SK-N-SH (cell line): Measurements from ENCODE around the gene EPB41L3. TPM values are rescaled to one million over a fixed set of nuclear protein-coding genes. Genes with fewer than 3 reads are reported as not detected.

Source experiments
- CTCF ChIA-PET: fragments of 300-600, 350-600 bp; formaldehyde crosslinking; extraction: SDS; loops from one replicate; lab custom pipeline; 2021; lab: Yijun Ruan, JAX
- POLR2A ChIA-PET: fragments of 350-600 bp; sonication (Branson Sonifier 250); formaldehyde crosslinking; extraction: SDS; loops from one replicate; lab custom pipeline; 2020; ENCODE audit warnings: antibody characterized with exemption, inconsistent platforms; lab: Yijun Ruan, JAX
- DNase-seq: peaks from one replicate; pipeline ENCODE4 v3.0.0; 2012
- H2AFZ ChIP-seq: fragments of 200-600 bp; sonication (generic); 2 replicates; pipeline ENCODE4 v1.8.1; 2016; ENCODE audit warnings: antibody characterized with exemption, mild to moderate bottlenecking, low read depth
- H3F3A ChIP-seq: fragments of 200-600 bp; sonication (generic); replicated peaks from 2 replicates; pipeline ENCODE3; 2016; ENCODE audit warnings: antibody characterized with exemption, mild to moderate bottlenecking; ENCODE audit not compliant: insufficient read depth
- H3K27ac ChIP-seq, 2 experiments: fragments of 200-500 bp in 1 of 2; fragments of 200-600 bp in 1 of 2; sonication (Bioruptor generic) in 1 of 2; sonication (generic), shearing (Covaris generic) in 1 of 2; 2 replicates each; pipeline versions ENCODE4 v1.5.1 to v1.6.1; 2014 to 2016; ENCODE audit warnings: low read depth in 2 of 2, inconsistent platforms in 1 of 2, low read length in 1 of 2, mild to moderate bottlenecking in 1 of 2, mixed read lengths in 1 of 2
- H3K27me3 ChIP-seq: fragments of 200-600 bp; sonication (generic), shearing (Covaris generic); 2 replicates; pipeline ENCODE4 v1.6.1; 2016; ENCODE audit warnings: mixed run types; ENCODE audit not compliant: insufficient read depth
- H3K36me3 ChIP-seq, 2 experiments: fragments of 200-500 bp in 1 of 2; fragments of 200-600 bp in 1 of 2; sonication (Bioruptor generic) in 1 of 2; sonication (generic) in 1 of 2; replicated peaks in 1 of 2; 2 replicates each; pipeline versions ENCODE3 to v1.5.1; 2014 to 2016; ENCODE audit warnings: low read length in 1 of 2, mild to moderate bottlenecking in 1 of 2; ENCODE audit not compliant: insufficient read depth in 2 of 2, control insufficient read depth in 1 of 2
- H3K4me1 ChIP-seq, 2 experiments: fragments of 200-500 bp in 1 of 2; fragments of 200-600 bp in 1 of 2; sonication (Bioruptor generic) in 1 of 2; sonication (generic), shearing (Covaris generic) in 1 of 2; 2 replicates each; pipeline versions ENCODE4 v1.5.1 to v1.6.1; 2014 to 2016; ENCODE audit warnings: low read depth in 1 of 2, low read length in 1 of 2, mixed run types in 1 of 2; ENCODE audit not compliant: insufficient read depth in 2 of 2, control insufficient read depth in 1 of 2
- H3K4me2 ChIP-seq: fragments of 200-600 bp; sonication (generic), shearing (Covaris generic); 2 replicates; pipeline ENCODE4 v1.6.1; 2017; ENCODE audit warnings: mixed run types
- H3K4me3 ChIP-seq, 2 experiments: fragments of 200-500 bp in 1 of 2; fragments of 200-600 bp in 1 of 2; sonication (Bioruptor generic) in 1 of 2; sonication (generic), shearing (Covaris generic) in 1 of 2; 2 replicates each; pipeline versions ENCODE4 v1.5.1 to v1.8.1; 2014 to 2016; ENCODE audit warnings: low read depth in 2 of 2, inconsistent platforms in 1 of 2, low read length in 1 of 2, mild to moderate bottlenecking in 1 of 2, mixed read lengths in 1 of 2, moderate library complexity in 1 of 2
- H3K79me2 ChIP-seq: fragments of 200-600 bp; sonication (generic); 2 replicates; pipeline ENCODE4 v1.8.1; 2017; ENCODE audit warnings: mild to moderate bottlenecking; ENCODE audit not compliant: insufficient read depth
- H3K9ac ChIP-seq: fragments of 200-600 bp; sonication (generic); 2 replicates; pipeline ENCODE4 v1.6.1; 2017; ENCODE audit warnings: mixed run types
- H3K9me2 ChIP-seq: fragments of 200-600 bp; sonication (generic); 2 replicates; pipeline ENCODE4 v1.6.1; 2017; ENCODE audit warnings: mixed run types
- H3K9me3 ChIP-seq: fragments of 200-600 bp; sonication (generic); 2 replicates; pipeline ENCODE4 v1.6.1; 2017; ENCODE audit warnings: mixed run types, mild to moderate bottlenecking, moderate library complexity
- H4K20me1 ChIP-seq: fragments of 200-600 bp; sonication (generic); 2 replicates; pipeline ENCODE4 v1.6.1; 2017; ENCODE audit warnings: mild to moderate bottlenecking, mixed run types; ENCODE audit not compliant: insufficient read depth
- ELF1 ChIP-seq: IDR thresholded peaks from 2 replicates; pipeline ENCODE4 v1.4.0; 2012
- EZH2phosphoT487 ChIP-seq: fragments of 200-600 bp; sonication (generic); IDR thresholded peaks from 2 replicates; pipeline ENCODE4 v1.6.1; 2017; ENCODE audit warnings: low read depth, mixed run types, mild to moderate bottlenecking, antibody characterized with exemption, moderate library complexity, borderline replicate concordance
- FOXM1 ChIP-seq: IDR thresholded peaks from 2 replicates; pipeline ENCODE4 v1.4.0; 2012; ENCODE audit warnings: low read depth, mild to moderate bottlenecking
- POLR2AphosphoS5 ChIP-seq: IDR thresholded peaks from 2 replicates; pipeline ENCODE4 v1.6.1; 2012; ENCODE audit warnings: low read depth, low read length
- RAD21 ChIP-seq: IDR thresholded peaks from 2 replicates; pipeline ENCODE4 v1.6.1; 2012; ENCODE audit warnings: mild to moderate bottlenecking, low read length
- SIN3A ChIP-seq: IDR thresholded peaks from 2 replicates; pipeline ENCODE4 v1.6.1; 2012; ENCODE audit warnings: low read depth, mild to moderate bottlenecking, low read length, moderate library complexity, borderline replicate concordance
- TAF1 ChIP-seq: IDR thresholded peaks from 2 replicates; pipeline ENCODE4 v1.6.1; 2012; ENCODE audit warnings: low read depth, mild to moderate bottlenecking, low read length, moderate library complexity, borderline replicate concordance
- WGBS: methylation state at CpG from one replicate; pipeline ENCODE4 v1.1.6; 2017; ENCODE audit warnings: low lambda C conversion rate; 5-methylcytosine and 5-hydroxymethylcytosine counted together
- polyA plus RNA-seq, 3 experiments: library from polyadenylated mRNA; depleted of rRNA; stranded (reverse); fragments of >200 nt; gene quantifications; 2 replicates each; pipeline ENCODE4 v1.2.3, GENCODE V29; 2012
- TF ChIP-seq, protein P1 (sequence below): fragments of 200-600 bp; sonication (generic); IDR thresholded peaks from 2 replicates; pipeline ENCODE4 v1.6.1; 2017; ENCODE audit warnings: antibody characterized with exemption, mild to moderate bottlenecking, moderate library complexity
- TF ChIP-seq, protein P2 (sequence below): IDR thresholded peaks from 2 replicates; pipeline ENCODE4 v1.4.0; 2012; ENCODE audit warnings: low read depth, borderline replicate concordance
- TF ChIP-seq, protein P3 (sequence below): IDR thresholded peaks from 2 replicates; pipeline ENCODE4 v1.6.1; 2012; ENCODE audit warnings: mild to moderate bottlenecking, low read depth, low read length, moderate library complexity
- TF ChIP-seq, protein P4 (sequence below): fragments of 150-350 bp; IDR thresholded peaks from 2 replicates; pipeline ENCODE4 v1.6.1; 2016; ENCODE audit warnings: mild to moderate bottlenecking, low read depth, low read length

The EPB41L3 gene
- polyA plus RNA-seq, 1 of the 3 experiments (the other 2 are of a cell fraction) = 0.15 TPM

DNA sequence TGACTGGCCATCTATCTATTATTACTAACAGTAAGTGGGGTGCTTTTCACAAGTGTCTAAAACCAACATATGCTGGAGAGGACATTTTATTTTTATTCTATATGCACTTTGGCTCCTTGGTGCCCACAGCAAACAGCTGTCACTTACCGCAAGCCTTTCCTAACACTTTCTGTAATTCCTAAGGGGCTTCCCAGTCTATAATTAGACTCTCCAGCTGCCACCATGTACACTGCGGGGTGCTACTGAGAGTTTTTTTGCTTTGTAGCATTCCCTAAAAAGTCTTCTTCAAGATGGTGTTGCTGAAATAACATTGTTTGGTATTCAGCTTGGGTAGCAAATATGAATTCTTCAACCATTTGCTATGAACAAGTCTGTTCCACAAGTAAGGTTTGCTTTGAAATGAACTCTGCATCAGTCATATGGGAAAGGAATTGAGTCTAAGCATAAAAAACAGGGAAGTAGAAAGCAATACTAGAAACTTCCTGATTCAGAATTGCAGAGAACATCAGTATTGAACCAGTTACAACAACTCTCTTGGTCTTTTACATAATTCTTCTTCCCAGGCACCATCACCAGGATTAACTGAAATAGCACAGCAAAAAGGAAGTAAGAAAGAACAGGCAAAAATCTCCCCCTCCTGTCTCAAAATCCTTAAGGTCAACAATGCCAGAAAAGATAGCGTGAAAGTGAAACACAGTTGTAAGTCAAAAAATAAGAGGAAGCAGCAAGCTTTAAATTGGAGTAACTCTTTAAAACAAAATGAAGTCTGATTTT is 28.6 kb downstream of the EPB41L3 start (continued):
- TF ChIP-seq RAD21 = no peak

DNA sequence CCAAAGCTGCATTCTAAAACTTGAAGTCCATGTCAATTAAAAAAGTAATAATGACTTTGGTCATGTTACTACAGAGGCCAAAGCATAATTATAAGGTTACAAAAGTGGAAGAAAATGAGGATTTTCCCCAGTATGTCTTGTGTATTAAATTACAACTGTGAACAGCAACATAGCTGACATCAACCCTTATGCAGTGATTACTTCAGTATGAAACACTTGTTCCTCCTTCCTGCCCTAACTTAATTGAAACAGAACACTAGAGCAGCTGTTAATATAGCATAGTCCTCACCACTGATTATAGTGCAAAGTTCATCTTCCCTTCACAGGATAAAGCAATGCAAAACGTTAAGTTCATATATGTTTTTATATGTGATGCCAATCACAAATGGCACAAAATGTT is 29.9 kb downstream of the EPB41L3 start:
- WGBS = 5% methylated on average over 1 of the region's 1 CpG
- Histone ChIP-seq H3K9me2 (no peaks in the 10 kb centered on the region), H3K4me2 (no peak overlapping the region), H3K9ac (no peak overlapping the region), H3K4me3 (no peak overlapping the region), H3K79me2 (no peaks in the 10 kb centered on the region), H3K27me3 (peaks cover 4% of the 10 kb centered on the region; the same call in 1 of the 2 replicates), H2AFZ (no peak overlapping the region), H4K20me1 (no peaks in the 10 kb centered on the region), H3K27ac (no peak overlapping the region), H3K9me3 (no peaks in the 10 kb centered on the region), H3F3A (no peaks in the 10 kb centered on the region), H3K36me3 (no peaks in the 10 kb centered on the region), H3K4me1 (no peaks in the 10 kb centered on the region; a peak in 1 of 4 replicates)
- ChIA-PET CTCF (no interaction called here), POLR2A (no interaction called here)
- DNase-seq = no peak
- TF ChIP-seq TAF1 (no peak), POLR2AphosphoS5 (no peak), FOXM1 (no peak), EZH2phosphoT487 (no peak), RAD21 (no peak), SIN3A (no peak), ELF1 (no peak)
- TF ChIP-seq, protein P1, sequence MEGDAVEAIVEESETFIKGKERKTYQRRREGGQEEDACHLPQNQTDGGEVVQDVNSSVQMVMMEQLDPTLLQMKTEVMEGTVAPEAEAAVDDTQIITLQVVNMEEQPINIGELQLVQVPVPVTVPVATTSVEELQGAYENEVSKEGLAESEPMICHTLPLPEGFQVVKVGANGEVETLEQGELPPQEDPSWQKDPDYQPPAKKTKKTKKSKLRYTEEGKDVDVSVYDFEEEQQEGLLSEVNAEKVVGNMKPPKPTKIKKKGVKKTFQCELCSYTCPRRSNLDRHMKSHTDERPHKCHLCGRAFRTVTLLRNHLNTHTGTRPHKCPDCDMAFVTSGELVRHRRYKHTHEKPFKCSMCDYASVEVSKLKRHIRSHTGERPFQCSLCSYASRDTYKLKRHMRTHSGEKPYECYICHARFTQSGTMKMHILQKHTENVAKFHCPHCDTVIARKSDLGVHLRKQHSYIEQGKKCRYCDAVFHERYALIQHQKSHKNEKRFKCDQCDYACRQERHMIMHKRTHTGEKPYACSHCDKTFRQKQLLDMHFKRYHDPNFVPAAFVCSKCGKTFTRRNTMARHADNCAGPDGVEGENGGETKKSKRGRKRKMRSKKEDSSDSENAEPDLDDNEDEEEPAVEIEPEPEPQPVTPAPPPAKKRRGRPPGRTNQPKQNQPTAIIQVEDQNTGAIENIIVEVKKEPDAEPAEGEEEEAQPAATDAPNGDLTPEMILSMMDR = no peak
- TF ChIP-seq, protein P2, sequence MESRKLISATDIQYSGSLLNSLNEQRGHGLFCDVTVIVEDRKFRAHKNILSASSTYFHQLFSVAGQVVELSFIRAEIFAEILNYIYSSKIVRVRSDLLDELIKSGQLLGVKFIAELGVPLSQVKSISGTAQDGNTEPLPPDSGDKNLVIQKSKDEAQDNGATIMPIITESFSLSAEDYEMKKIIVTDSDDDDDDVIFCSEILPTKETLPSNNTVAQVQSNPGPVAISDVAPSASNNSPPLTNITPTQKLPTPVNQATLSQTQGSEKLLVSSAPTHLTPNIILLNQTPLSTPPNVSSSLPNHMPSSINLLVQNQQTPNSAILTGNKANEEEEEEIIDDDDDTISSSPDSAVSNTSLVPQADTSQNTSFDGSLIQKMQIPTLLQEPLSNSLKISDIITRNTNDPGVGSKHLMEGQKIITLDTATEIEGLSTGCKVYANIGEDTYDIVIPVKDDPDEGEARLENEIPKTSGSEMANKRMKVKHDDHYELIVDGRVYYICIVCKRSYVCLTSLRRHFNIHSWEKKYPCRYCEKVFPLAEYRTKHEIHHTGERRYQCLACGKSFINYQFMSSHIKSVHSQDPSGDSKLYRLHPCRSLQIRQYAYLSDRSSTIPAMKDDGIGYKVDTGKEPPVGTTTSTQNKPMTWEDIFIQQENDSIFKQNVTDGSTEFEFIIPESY = no peak
- TF ChIP-seq, protein P3, sequence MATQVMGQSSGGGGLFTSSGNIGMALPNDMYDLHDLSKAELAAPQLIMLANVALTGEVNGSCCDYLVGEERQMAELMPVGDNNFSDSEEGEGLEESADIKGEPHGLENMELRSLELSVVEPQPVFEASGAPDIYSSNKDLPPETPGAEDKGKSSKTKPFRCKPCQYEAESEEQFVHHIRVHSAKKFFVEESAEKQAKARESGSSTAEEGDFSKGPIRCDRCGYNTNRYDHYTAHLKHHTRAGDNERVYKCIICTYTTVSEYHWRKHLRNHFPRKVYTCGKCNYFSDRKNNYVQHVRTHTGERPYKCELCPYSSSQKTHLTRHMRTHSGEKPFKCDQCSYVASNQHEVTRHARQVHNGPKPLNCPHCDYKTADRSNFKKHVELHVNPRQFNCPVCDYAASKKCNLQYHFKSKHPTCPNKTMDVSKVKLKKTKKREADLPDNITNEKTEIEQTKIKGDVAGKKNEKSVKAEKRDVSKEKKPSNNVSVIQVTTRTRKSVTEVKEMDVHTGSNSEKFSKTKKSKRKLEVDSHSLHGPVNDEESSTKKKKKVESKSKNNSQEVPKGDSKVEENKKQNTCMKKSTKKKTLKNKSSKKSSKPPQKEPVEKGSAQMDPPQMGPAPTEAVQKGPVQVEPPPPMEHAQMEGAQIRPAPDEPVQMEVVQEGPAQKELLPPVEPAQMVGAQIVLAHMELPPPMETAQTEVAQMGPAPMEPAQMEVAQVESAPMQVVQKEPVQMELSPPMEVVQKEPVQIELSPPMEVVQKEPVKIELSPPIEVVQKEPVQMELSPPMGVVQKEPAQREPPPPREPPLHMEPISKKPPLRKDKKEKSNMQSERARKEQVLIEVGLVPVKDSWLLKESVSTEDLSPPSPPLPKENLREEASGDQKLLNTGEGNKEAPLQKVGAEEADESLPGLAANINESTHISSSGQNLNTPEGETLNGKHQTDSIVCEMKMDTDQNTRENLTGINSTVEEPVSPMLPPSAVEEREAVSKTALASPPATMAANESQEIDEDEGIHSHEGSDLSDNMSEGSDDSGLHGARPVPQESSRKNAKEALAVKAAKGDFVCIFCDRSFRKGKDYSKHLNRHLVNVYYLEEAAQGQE = no peak
- TF ChIP-seq, protein P4, sequence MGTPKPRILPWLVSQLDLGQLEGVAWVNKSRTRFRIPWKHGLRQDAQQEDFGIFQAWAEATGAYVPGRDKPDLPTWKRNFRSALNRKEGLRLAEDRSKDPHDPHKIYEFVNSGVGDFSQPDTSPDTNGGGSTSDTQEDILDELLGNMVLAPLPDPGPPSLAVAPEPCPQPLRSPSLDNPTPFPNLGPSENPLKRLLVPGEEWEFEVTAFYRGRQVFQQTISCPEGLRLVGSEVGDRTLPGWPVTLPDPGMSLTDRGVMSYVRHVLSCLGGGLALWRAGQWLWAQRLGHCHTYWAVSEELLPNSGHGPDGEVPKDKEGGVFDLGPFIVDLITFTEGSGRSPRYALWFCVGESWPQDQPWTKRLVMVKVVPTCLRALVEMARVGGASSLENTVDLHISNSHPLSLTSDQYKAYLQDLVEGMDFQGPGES = no peak
